DMS53 (cell line): ENCODE measurements around the gene TLR9.

Source experiments
- DNase-seq: peaks from one replicate; lab custom pipeline; 2025; lab: John Stamatoyannopoulos, UW

The TLR9 gene

DNA sequence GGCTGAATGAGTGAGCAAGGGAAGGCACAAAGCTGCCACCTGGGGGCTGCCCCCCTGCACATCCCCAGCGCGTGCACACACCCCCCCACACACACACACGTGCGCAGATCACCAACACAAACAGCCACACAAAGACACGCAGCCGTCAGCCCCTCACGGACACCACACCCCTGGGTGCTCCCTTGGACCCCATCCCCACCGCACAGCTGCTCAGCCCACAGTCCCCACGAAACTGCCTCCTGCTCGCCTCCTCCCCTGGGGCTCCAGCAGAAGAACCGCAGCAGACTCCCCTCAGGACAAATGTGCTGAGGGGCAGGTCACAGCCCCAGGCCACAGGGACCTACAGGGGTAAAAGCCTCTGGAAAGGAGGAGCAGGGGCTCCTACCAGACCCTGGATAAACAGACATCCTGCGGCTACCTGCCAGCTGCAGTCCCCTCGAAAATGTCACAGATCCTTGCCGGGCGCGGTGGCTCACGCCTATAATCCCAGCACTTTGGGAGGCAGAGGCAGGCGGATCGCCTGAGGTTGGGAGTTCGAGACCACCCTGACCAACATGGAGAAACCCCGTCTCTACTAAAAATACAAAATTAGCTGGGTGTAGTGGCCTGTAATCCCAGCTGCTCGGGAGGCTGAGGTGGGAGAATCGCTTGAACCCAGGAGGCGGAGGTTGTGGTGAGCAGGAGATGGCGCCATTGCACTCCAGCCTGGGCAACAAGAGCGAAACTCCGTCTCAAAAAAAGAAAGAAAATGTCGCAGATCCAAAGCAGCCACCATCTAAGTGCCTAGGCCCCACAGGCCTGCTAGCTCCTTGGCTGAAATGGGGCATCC lies 7.0 kb upstream of the TLR9 start:
- no peak for DNase-seq

GRCh38 chr3:52231502-52232278 lies 6.2 kb upstream of the TLR9 start:
- peak; percentile 67 for DNase-seq

GRCh38 chr3:52230889-52231499 lies 5.5 kb upstream of the TLR9 start:
- no peak for DNase-seq

- DNase-seq = no peak
Observed at GRCh38 chr3:52230461-52230860, 5.0 kb upstream of the TLR9 start.

- DNase-seq = no peak
Observed at GRCh38 chr3:52229656-52230055, 4.2 kb upstream of the TLR9 start.

DNA sequence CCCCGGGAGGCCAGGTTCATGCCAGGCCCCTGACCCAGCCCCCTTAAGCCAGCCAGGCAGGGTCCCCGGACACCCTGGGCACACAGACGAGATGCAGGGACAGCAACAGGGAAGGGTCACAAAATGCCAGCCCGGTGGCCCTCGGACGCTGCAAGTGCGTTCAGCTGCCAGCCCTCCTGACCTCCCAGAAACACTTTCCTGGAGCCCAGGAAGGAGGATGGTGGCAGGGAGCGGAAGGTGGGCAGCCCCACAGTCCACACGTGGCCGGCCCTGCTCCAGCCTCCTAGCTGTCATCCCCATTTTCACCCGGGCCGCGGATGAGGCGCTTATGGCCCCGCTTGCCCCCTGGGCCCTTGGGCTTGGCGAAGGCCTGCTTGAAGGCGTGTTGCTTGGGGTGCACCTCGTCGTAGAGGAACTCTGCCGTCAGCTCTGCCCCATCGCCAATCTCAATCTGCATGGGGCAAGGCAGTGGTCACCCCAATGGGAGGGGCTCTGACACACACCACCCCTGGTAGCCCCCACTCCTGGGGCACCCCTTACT lies 3.4 kb upstream of the TLR9 start:
- DNase-seq = no peak

GRCh38 chr3:52228266-52228665 lies 2.8 kb upstream of the TLR9 start:
- no peak for DNase-seq

GRCh38 chr3:52227766-52228165 lies 2.3 kb upstream of the TLR9 start:
- DNase-seq = no peak

- DNase-seq = no peak
Observed at GRCh38 chr3:52227117-52227516, 1.7 kb upstream of the TLR9 start.

DNA sequence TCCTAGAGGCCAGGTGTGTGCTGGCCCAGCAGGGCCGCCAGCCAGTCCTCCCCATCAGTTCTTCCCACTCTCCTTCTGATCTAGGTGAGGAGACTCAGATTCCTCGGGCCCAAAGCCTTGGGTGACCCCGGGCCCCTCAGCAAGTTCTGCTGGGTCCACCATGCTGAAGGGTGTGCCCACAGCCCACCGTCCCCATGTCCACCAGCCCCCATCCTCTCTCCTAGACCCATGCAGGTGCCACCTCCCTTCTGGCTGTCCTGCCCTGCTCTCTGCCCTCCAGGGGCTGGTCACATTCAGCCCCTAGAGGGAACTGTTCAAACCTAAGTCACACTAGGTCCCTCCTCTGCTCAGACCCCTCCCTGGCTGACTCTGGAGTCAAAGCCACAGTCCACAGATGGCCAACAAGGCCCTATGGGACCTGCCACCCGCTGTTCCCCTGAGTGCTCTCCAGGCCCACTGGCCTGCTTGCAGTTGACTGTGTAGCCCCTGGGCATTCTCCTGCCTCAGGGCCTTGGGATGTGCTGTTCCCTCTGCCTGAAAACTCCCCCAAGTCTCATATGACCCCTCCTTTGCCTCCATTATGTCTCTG lies 878 bp upstream of the TLR9 start:
- DNase-seq = peak; percentile 44

DNA sequence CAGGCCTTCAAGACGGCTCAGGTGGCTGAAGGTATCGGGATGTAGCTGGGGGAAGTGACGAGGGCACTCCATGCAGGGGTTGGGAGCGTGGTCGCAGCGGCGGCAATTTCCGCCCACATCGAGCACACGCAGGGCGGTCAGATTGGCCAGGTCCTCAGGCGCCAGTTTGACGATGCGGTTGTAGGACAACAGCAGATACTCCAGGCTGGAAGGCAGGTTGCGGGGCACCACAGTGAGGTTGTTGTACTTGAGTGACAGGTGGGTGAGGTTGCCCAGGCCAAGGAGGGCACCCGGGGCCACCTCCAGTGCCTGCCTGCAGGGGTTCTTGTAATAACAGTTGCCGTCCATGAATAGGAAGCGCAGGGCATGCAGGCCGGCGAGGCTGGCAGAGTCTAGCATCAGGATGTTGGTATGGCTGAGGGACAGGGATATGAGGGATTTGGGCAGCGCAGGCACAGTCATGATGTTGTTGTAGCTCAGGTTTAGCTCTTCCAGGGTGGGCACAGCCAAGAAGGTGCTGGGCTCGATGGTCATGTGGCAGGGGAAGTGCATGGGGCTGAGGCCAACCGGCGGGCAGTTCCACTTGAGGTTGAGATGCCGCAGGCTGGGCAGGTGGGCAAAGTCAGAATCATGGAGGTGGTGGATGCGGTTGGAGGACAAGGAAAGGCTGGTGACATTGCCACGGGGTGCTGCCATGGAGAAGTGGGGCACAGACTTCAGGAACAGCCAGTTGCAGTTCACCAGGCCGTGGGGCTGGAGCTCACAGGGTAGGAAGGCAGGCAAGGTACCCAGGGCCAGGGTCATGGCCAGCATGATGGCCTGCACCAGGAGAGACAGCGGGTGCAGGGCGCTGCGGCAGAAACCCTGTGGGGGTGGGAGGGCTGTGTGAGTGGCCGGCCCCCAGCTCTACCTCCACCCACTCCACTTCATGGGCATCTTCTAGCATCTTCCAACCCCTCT lies 1.7 kb downstream of the TLR9 start:
- DNase-seq = no peak

DNA sequence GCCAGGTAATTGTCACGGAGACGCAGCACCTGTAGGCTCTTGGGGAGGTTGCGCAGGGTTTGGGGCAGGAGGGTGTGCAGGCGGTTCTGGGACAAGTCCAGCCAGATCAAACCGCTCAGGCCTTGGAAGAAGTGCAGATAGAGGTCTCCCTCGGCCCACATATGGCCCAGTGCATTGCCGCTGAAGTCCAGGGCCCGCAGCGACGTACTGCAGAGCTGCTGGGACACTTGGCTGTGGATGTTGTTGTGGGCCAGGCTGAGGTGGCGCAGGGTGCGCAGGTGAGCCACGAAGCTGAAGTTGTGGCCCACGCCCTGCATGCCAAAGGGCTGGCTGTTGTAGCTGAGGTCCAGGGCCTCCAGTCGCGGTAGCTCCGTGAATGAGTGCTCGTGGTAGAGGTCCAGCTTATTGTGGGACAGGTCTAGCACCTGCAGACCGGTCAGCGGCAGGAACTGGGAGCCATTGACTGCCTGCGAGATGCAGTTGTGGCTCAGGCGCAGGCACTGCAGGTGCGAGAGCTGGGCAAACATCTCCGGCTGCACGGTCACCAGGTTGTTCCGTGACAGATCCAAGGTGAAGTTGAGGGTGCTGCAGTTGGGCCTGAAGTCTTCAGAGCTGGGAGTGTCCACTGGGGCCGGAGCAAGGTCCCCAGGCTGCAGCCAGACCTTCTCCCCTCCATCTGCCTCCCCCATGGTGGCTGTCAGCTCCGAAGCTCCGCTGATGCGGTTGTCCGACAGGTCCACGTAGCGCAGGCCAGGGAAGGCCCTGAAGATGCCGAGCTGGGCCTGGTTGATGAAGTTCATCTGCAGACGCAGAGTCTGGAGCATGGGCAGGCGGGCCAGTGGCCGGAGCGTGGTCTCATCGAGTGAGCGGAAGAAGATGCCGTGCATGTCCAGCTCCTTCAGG lies 2.9 kb downstream of the TLR9 start:
- DNase-seq = no peak

- no peak for DNase-seq
Observed at GRCh38 chr3:52221563-52222318, 3.7 kb downstream of the TLR9 start.

- no peak for DNase-seq
Observed at GRCh38 chr3:52221141-52221562, 4.3 kb downstream of the TLR9 start.

GRCh38 chr3:52220380-52221026 lies 4.9 kb downstream of the TLR9 start:
- DNase-seq = peak; percentile 73

- DNase-seq = no peak
Observed at GRCh38 chr3:52218937-52219650, 6.4 kb downstream of the TLR9 start.

DNA sequence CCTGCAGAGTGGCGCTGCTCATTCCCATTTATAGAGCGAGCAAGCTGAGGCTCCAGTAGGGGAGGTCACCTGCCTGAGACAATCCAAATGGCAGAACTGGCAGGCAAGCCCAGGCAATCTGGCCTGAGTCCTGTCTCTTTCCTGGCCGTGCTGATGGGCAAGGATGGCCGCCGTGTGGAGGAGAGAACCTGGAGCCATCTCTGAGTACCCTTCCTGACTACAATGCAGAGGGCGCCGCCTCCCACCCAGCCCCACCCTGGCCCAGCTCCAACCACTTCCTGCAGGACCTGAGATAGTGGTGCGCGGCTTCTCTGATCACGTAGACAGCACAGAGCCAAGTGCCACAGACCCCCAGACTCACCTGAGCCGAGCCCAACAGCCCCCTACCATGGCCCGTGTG lies 7.0 kb downstream of the TLR9 start:
- no peak for DNase-seq

DNA sequence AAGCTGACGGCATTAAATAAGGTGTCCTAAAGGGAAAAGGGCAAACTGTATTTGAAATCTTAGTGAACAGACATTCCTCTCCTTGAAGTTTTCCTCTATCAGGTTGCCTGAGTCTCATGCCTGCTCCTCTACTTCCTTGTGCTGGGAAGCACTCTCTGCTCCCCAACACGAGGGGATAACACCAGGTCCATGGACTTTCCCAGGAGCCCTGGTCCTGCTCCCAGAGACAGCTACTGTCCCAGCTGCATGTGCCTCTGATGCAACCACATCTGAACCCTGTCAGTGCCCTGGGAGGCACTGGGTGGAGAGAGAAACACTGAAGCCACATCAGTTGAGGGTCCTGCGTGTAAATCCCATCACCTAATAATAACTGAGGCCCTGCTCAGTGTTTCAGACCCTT lies 7.4 kb downstream of the TLR9 start:
- DNase-seq = no peak
